Urothelium cell line (cell line): ENCODE data around the gene FRAS1.
"Not testable (repeated sequence)": the region's sequence is repeated elsewhere in the genome, so short reads cannot be mapped to it uniquely, and the experiment has no call there.

Experiments
- DNase-seq: peaks from one replicate; pipeline ENCODE4 v3.0.0; 2011; ENCODE audit warnings: low spot score, mixed read lengths
- FAIRE-seq: peaks from 2 replicates; lab custom pipeline; 2011; peaks lifted over from hg19 to GRCh38; lab: Jason Lieb, UNC

The FRAS1 gene

GRCh38 chr4:78208896-78209295 is 151.8 kb downstream of the FRAS1 start:
- FAIRE-seq = not testable (repeated sequence)

DNA sequence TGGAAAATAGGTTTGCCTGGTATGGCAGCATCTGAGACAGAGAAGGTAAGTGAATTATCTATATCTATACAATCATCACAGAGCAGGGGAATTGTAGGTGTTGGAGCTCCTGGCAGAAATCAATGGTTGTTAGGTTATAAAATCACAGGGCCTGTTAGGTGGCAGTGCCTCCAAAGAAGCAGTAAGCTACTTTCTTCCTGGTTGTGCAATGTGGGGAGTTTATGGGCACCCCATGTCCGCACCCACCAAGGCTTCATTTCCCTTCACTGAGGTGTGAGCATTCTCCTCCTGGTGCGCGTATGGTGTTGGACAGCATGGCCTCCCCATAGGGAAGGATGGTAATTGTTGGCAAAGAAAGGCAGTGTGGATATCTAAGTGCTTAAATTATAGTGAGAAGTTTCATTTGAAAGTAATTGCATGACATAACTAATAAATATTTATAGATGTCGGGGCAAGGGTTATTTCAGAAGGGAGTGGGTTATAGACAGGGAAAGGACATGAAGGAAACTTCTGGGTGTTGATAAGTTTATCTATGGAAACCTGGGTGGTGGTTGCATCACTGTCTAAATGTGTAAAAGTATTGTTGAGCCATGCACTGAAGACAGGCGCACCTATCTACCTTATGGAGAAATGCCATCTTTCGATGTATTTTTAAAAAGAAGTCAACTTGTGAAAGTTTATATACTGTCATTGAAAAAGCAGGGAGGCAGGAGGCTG is 153.7 kb downstream of the FRAS1 start:
- FAIRE-seq (no peak), DNase-seq (no peak)

More at GRCh38 chr4:78208896-78209295, 151.8 kb downstream of the FRAS1 start:
- DNase-seq = not testable (repeated sequence)

GRCh38 chr4:78213218-78213617 is 156.1 kb downstream of the FRAS1 start:
- FAIRE-seq (no peak), DNase-seq (no peak)

DNA sequence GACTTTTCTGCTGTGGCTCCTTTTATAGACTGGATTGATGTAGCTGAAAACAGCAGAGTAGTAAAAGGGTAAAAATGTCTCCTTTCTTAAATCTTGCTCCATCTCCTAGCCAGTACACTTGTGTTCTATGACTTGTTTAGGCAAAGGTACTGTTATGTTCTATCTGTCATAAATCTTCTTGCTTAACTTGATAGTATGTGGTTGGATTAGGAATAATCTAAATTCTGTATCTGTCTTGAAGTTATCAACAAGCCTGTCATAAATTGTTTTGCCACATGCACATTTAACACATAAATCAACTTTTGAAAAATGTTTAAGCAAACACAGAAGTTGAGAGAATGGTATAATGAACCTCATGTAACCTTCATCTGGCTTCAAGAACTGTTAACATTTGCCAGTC is 157.0 kb downstream of the FRAS1 start:
- DNase-seq = no peak
- no peak for FAIRE-seq

DNA sequence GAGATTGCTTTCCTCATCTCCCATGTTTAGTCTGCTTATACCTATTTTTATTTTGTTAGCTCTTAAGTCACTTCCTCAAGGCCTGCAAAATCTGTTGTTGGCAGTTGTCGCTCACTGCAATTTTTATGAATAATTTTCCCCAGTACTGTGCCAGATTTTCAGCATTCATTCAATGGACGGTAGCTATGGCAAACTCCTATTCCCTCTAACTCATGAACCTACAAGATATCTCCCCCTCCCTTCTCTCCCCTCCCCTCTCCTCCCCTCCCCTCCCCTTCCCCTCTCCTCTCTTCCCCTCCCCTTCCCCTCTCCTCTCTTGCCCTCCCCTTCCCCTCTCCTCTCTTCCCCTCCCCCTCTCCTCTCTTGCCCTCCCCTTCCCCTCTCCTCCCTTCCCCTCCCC is 160.4 kb downstream of the FRAS1 start:
- no peak for DNase-seq
- no peak for FAIRE-seq

DNA sequence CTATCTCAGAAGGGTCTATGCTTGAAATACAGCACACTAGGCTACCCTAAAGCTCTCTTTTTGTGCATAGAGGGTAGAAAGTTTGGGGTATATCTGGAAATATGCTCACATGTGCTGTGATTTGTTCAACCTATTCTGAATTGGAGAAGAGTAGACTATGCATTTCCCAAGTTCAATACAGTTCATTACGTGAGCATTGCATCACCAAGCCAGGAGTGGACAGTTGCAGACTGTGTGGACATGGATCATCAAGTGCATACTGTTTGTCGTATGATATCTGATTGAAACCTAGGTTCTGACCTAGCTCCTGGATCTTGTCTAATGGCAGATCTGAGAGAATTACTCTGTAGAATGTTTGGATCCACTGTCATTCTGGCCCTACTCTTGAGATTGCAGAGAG is 161.1 kb downstream of the FRAS1 start:
- DNase-seq (no peak), FAIRE-seq (no peak)

GRCh38 chr4:78219825-78220224 is 162.7 kb downstream of the FRAS1 start:
- FAIRE-seq = no peak
- DNase-seq = no peak

GRCh38 chr4:78220283-78220682 is 163.2 kb downstream of the FRAS1 start:
- DNase-seq (no peak), FAIRE-seq (no peak)

- no peak for FAIRE-seq
- DNase-seq = no peak
Observed at GRCh38 chr4:78222575-78223186, 165.6 kb downstream of the FRAS1 start.

GRCh38 chr4:78225236-78225635 is 168.1 kb downstream of the FRAS1 start:
- DNase-seq = no peak
- no peak for FAIRE-seq

GRCh38 chr4:78226279-78226678 is 169.2 kb downstream of the FRAS1 start:
- FAIRE-seq (no peak), DNase-seq (no peak)

- DNase-seq (no peak), FAIRE-seq (no peak)
Observed at GRCh38 chr4:78227411-78228057, 170.4 kb downstream of the FRAS1 start.

DNA sequence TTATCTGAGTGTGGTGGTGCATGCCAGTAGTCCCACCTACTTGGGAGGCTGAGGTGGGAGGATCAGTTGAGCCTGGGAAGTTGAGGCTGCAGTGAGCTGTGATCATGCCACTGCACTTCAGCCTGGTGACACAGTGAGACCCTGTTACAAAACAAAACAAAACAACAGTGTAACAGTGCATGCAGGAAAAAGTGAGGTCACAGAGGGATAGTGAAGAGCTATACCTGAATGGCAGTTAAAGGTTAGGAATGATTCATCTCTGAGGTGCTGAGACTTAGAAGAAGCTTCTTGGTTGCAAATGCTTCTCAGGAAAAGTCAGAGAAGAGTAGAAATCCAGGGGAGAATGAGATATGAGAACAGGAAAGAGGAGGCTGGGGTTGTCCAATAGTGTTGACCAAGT is 178.7 kb downstream of the FRAS1 start:
- no peak for DNase-seq
- FAIRE-seq = no peak

GRCh38 chr4:78237360-78237759 is 180.2 kb downstream of the FRAS1 start:
- DNase-seq = no peak

GRCh38 chr4:78242071-78242470 is 184.9 kb downstream of the FRAS1 start:
- FAIRE-seq = no peak
- no peak for DNase-seq

More at GRCh38 chr4:78237360-78237759, 180.2 kb downstream of the FRAS1 start:
- no peak for FAIRE-seq

- no peak for DNase-seq
- FAIRE-seq = no peak
Observed at GRCh38 chr4:78244705-78245485, 187.8 kb downstream of the FRAS1 start.

GRCh38 chr4:78247536-78248285 is 190.6 kb downstream of the FRAS1 start:
- no peak for FAIRE-seq
- no peak for DNase-seq

DNA sequence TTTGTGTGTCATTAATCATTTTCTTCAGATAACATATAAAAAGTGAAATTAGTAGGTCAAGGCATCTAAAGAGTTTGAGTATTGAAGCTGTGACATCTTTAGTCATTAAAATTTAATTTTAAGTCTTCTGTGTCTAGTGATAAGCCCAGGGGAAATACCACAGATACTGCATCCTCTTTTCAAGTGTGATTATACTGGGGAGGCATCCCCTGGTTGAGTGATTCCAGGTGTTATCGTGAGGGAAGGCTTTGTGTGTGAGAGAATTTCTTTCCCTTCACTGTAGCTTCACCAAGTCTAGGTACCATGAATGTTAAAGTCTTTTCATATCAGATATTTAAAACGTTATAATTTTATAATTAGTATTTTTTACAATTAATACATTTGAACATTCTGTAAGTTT is 193.4 kb downstream of the FRAS1 start:
- no peak for FAIRE-seq
- no peak for DNase-seq

- not testable (repeated sequence) for FAIRE-seq, DNase-seq
Observed at GRCh38 chr4:78252773-78253172, 195.7 kb downstream of the FRAS1 start.

DNA sequence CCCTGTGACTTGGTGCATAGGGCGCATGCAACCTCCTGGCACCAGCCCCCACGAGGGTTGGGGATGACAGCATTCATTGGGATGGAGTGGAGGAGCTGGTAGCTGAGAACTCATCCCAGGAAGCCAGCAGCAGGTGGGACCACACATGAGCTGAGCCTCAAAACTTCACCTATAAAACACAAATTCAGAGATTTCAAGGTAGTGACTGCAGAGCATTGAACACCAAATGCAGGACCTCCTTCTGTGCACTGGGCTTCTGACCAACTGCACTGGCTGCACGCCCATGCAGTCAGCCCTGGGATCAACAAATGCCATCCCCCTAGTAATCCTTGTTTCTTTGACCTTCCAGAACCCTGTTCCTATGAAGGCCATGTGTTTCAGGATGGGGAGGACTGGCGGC is 197.8 kb downstream of the FRAS1 start:
- DNase-seq (no peak), FAIRE-seq (no peak)

- DNase-seq (no peak), FAIRE-seq (no peak)
Observed at GRCh38 chr4:78265006-78265405, 207.9 kb downstream of the FRAS1 start.
